Cardiac fibroblast (primary cell): ENCODE results near the gene PRR36.

ENCODE experiments used
- DNase-seq, 2 donors: peaks; one replicate each; pipeline versions ENCODE4 v3.0.0 to v3.0.0-alpha.2; 2010; ENCODE audit warnings: low read depth in 2 of 2
- H3K4me3 ChIP-seq, 2 donors: replicated peaks in 1 of 2; 1 replicate in 1 of 2; 2 replicates in 1 of 2; pipeline ENCODE4 v1.5.1; 2011; ENCODE audit warnings: low read depth in 2 of 2, low read length in 2 of 2, mild to moderate bottlenecking in 2 of 2, moderate library complexity in 1 of 2
- TF ChIP-seq, protein P1 (sequence below): IDR thresholded peaks from one replicate; pipeline ENCODE4 v1.5.1; 2011; ENCODE audit warnings: low read depth, mild to moderate bottlenecking, low read length, inconsistent platforms

Gene PRR36

DNA sequence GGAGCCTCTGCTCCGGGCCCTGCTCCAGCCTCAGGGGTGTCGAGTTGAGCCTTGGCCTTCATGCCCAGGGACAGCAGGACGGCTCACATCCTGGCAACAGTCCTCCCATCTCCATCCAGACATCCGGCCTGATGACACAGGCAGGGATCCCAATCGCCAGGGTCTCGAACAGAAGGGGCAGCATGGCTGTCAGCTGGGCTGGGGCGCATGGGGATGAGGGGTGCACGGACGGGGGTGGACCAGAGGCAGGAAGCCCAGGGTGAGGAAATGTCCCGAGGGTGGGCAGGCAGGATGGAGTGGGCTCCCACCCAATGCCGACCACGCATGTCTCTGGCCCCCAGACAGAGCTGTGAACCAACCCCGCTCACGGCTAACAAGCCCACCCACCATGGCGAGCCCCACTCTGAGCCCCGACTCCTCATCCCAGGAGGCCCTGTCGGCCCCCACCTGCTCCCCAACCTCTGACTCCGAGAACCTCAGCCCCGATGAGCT lies 28.0 kb downstream of the PRR36 start:
- no peak for DNase-seq
- H3K4me3 ChIP-seq = no peak overlapping the region
- TF ChIP-seq, protein P1, sequence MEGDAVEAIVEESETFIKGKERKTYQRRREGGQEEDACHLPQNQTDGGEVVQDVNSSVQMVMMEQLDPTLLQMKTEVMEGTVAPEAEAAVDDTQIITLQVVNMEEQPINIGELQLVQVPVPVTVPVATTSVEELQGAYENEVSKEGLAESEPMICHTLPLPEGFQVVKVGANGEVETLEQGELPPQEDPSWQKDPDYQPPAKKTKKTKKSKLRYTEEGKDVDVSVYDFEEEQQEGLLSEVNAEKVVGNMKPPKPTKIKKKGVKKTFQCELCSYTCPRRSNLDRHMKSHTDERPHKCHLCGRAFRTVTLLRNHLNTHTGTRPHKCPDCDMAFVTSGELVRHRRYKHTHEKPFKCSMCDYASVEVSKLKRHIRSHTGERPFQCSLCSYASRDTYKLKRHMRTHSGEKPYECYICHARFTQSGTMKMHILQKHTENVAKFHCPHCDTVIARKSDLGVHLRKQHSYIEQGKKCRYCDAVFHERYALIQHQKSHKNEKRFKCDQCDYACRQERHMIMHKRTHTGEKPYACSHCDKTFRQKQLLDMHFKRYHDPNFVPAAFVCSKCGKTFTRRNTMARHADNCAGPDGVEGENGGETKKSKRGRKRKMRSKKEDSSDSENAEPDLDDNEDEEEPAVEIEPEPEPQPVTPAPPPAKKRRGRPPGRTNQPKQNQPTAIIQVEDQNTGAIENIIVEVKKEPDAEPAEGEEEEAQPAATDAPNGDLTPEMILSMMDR = no peak

DNA sequence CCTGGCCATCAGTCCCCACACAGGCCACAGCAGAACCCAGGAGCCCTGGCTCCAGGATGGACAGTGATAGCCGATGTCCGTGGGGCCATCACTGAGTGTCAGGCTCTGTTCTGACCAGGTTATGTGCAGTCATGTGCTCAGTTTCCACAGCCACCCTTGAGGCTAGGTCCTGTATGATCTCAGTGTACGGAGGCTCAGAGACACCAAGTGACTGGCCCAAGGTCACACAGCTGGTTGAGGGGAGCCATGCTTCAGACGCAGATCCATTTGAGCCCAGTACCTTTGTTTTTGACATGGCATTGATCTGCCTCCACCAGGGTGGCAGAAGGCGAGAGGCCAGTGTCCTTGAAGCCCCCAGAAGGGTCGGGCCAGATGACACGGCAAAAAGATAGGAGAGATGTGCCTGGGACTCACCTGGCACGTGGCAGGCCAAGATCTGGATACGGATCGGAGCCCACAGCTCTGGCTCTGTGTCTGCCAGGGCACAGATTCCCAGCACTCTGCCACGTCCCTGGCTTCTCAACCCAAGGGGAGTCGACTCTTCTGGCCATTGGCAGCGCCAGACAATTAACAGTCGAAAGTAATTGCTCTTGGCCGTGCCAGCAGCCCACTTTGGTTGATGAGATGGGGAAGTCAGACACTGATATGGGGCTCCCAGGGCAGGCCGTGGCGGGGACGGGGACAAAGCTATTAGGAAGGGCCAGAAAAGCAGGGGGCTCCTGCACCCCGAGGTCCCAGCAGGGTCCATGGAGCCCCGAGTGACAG lies 28.6 kb downstream of the PRR36 start:
- DNase-seq = no peak
- no peak overlapping the region for H3K4me3 ChIP-seq
- TF ChIP-seq, protein P1 = no peak

DNA sequence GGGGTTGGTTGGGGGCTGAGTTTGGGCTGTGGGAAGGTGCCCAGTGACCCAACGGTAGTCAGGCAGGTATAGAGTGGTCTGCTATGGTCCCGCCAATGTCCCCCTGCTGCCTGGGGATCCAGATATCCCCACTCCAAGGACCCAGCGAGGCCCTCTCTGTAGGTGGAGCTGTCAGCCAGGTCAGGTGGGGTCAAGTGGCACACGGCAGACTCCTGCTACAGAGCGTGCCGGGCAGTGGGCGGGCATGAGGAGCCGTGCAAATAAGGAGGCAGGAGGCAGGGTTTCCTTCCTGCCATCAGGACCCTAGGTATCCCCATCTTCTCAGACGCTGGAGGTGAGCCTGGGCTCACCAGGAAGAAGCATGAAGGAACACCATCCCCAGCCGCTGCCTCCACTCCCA lies 29.2 kb downstream of the PRR36 start:
- H3K4me3 ChIP-seq = no peak overlapping the region
- TF ChIP-seq, protein P1 = no peak
- no peak for DNase-seq

DNA sequence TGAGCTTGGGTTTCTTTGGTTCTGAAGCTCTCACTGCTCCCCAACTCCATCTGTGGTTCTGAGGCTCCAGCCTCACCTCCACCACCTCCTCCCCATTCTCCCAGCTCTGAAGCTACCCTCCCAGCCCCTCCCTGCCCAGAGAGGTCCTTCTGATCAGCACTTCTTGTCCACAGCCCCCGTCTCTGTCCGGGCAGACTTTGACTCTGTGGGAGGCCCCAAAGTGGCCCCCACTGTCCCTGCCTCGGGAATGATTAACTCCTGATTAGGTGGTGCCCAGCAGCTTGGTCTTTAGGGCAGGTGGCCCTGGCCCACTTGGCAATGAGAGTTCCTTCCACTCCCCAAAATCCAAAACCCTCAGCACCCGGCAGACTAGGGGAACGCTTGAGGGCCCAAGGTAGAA lies 29.8 kb downstream of the PRR36 start:
- no peak for DNase-seq
- TF ChIP-seq, protein P1 = no peak
- no peak overlapping the region for H3K4me3 ChIP-seq

DNA sequence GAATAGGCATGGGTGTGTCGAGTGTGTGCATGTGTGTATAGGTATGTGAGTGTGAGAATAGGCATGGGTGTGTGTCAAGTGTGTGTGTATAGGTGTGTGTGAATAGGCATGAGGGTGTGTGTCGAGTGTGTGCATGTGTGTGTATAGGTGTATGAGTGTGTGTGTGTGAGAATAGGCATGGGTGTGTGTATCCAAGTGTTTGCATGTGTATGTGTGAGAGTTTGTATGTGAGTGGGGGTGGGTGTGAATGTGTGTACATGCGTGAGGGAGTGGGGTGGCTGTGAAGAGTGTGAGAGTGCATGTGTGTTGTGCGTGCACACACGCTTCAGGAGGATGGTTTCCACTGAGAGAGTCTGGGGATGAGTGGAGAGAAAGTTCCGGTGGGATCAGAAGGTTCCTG lies 30.7 kb downstream of the PRR36 start:
- no peak overlapping the region for H3K4me3 ChIP-seq
- TF ChIP-seq, protein P1 = no peak
- DNase-seq = no peak

DNA sequence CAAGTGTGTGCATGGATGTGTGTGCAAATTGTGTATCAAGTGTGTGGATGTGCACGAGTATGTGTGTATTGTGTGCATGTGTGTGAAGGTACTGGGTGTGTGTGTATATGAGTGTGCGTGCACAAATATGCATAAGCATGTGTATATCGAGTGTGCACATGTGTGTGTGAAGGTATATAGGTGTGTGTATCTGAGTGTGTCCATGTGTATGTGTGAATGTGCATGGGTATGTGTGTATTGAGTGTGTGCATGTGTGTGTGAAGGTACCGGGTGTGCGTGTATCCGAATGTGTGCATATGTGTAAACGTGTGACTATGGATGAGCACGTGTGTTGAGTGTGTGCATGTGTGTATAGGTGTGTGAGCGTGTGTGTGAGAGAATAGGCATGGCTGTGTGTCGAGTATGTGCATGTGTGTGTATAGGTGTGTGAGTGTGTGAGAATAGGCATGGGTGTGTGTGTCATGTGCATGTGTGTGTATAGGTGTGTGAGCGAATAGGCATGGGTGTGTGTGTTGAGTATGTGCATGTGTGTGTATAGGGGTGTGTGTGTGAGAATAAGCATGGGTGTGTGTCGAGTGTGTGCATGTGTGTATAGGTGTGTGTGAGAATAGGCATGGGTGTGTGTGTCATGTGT lies 31.4 kb downstream of the PRR36 start:
- TF ChIP-seq, protein P1 = no peak
- H3K4me3 ChIP-seq = no peak overlapping the region
- DNase-seq = no peak
